HG03571 (cell line): ENCODE measurements around the gene ZXDC.

Experiments
- ATAC-seq: cut with Tn5 transposase; IDR thresholded peaks from one replicate; pipeline ENCODE4 v1.9.1; 2021; ENCODE audit not compliant: unreplicated experiment

ZXDC gene

DNA sequence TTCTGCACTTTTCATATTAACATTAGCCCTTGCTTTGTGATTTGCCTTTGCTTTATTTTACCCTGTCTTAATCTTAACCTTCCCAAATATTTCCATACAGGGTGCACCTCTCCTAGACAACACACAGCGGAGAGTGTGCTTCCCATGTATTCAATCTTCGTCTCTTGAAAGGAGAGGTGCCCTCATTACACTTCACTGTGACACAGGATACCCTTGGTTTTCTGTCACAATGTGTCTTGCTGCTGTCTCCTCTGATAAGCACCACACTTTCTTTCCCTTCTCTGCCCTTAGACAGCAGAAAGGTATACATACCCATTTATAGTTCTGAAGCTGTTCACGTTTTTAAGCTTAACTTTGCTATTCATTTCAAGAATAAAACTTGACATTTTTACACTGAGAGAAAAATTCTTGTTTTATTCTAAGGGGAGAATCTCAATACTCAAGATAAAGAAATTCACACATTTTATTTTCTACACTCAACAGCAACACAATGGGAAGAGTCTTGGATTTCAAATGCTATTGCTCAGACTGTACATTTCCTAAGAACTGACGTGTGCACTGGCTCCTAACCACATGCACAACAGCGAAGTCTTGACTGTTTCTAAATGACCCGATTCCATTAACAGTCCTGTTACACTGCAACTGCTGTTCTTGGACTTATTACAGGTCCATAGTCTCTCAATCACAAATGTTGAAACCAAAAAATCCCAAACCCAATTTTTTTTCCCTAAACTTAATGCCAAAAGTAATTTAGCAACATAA lies 21.1 kb downstream of the ZXDC start:
- no peak for ATAC-seq

DNA sequence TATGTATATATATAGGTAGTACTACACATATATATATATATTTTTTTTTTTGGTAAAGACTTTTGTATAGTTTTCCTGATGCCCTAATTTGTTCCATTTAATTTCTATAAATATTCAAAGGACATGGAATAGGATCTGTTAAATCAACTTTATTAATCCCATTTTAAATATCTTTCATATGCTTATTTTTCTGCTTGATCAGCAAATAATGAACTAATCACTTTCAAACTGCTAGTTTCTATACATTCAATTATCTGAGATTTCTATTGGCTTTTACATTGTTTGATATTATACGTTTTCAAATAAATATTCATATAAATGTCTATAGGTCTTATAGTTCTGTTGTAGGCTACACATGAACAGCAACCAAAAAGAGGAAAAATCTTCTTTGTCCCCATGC lies 21.7 kb downstream of the ZXDC start:
- no peak for ATAC-seq

DNA sequence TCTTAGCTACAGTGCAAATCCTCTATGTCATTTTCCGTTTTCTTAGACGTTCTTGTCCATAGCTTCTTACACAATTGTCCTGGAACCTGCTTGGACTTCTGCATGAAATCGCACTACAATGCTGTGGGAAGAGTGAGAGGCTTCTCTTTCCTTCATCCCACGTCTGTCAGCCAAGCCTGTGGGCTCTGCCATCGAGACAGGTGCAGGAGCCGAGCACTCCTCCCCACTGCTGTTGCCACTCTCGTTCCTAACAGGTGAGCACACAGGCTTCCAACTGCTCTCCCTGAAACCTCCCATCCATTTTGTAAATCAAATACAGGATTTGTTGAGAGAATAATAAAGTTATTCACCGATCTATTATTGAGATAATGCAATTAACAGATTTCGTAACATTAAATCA lies 23.5 kb downstream of the ZXDC start:
- ATAC-seq = no peak

DNA sequence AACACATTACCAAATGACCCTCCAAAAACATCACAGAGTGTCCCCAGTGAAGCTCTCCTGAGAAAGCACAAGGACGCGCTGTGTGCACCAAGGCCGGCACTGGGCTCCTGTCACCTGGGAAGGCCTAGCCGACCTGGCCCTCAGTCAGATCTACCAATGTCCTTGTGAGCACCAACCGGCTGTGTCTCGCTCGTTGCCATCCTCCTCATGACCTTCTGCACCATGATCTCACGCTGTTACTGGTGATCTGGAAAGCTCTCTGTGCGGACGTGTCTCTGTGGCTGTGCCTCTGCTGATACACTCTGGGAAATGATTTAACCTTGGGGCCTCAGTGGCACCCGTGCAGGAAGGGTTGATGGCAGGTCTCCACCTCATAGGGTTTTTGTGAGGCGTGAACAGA lies 24.2 kb downstream of the ZXDC start:
- ATAC-seq = no peak

DNA sequence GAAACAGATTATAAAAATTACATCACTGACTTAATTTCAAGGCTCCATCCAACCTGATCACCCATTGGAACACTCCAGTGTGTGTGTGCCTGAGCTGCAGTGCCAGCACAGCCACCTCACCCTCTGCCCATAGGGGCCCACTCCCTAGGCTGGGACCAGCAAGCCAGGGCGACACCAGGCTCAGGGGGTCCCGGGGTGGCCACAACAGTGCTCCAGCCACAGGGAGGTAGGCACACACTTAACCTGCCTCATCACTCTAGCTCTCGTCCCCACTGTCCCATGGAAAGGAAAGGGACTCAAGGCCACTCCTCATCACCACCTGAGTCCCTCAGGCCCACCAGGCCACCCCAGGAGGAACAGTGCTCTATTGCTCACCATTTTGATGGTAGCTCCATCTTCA lies 24.9 kb downstream of the ZXDC start:
- ATAC-seq = no peak

DNA sequence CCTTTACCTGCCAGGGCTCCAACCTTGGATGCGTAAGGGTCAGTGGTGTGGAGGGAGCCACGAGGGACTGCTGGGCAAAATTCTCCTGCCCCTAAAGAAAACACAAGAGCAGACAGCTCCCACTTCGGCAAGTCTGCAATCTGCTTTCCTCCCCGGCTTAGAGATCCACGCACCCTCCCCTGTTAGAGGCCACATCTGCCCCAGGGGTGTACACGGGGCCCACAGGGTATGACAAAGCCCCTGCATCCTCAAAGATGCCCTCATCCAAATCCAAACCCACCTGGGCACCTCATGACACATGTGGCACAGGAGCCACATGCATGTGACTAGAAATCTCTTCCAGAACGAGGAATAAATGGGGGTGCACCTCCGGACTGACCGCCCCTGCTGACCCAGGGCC lies 25.5 kb downstream of the ZXDC start:
- no peak for ATAC-seq

DNA sequence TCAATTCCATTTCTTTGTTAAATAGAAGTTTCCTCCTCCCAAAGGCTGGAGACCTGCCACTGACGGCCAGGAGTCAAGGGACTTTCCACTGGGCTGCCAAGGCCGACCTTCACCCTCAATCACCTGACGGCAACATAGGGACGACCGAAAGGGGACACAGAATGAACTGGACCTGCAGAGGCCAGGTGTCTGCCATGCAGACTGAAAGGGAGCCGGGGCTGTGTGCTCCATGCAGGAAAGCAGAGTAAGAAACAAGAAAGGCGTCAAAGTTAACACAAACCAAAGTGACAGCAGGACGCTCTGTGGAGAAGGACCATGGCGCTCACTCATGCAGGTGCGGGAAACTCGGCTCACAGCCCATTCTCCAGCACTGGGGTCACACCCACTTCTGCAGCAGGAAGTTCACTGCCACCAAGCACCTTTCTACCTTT lies 26.1 kb downstream of the ZXDC start:
- no peak for ATAC-seq

DNA sequence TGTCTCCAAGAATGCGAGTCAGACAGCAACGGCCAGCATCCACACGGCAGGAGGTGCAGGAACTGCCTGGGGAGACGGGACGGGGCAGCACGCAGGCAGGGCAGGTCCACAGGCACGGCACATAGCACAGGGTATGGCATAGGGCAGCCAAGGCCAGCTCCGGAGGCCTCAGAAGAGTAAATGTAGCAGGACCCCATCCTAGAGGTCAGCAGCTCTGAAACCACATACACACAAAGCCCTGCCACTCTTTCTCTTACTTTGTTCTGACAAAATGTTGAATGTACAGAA lies 26.9 kb downstream of the ZXDC start:
- no peak for ATAC-seq

DNA sequence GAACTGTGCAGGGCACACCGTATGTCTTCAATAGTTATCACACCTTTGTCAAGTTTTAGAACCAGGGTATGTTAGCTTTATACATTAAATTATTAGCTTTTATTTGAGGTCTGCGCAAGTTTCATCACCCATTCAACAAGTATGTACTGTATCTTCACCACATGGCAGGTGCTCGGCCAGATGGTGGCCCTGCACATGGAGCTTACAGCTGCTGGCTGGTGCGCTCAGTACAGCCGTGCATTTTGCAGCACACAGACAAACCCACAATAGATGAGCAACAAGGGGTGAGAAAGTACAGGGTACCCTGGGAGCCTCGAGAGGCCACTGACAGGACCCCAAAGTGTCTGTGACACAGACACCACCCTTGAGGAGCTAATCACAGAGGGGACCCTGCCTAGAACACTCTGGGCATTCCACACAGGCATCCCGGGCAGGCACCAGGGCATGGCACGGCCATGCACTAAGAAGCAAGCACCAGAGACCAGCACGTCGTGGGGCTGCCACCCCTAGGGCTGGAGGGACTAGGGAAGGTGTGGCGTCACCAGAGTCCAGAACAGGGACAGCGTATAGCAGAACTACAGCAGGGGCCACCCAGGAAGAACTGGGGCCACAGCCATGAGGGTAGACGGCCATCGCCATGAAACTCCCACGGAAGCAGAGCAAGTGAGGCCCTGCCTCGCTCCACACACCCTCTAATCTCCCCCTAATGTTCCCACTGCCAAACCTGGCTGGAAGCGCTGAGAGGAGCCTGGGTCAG lies 27.4 kb downstream of the ZXDC start:
- ATAC-seq = no peak

DNA sequence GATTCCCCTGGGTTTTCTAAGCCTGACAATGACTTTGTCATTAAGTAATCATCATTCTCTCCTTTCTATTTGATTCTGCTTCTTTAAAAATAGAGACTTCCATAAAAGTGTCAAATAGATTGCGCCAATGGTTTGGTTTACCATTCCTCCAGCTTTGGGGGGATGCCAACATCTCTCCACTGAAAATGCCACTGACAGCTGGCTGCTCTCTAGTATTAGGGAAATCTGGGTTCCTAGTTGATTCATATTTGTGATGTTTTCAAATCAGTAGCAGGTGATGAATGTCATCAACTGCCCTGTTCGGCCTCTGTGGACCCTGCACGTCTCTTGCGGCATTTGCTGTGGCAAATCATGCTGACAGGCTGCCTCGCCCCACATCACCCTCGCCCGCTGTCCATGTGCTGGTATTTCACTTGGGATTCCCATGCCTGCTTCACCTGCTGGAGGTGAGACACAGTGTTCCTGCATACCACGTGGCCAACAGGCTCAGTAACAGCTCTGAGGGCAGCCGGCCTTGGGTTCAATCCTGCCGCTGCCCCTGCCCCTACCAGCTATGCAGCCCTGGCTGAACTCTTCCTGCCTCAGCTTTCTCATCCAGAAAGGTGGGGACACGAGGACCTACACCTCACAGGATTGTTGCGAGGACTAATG lies 28.1 kb downstream of the ZXDC start:
- ATAC-seq = no peak

DNA sequence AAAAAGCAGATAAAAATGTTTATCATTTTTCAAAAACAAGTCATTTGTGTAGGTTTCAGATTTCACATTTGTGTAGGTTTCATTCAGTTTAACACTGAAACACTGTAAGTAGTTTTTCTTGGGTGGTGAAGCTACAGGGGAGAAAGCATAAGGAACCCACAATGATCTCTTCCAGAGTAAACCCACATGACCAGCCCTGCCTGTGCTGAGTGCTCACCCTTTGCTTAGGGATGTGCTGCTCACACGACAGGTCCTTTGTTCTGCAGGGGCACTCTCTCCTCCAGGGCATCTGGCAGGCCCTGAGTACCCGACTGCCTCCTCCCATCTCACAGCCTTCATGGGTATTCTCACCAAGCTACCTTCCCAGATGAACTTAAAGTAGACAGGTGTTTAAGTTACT lies 28.9 kb downstream of the ZXDC start:
- ATAC-seq = no peak

DNA sequence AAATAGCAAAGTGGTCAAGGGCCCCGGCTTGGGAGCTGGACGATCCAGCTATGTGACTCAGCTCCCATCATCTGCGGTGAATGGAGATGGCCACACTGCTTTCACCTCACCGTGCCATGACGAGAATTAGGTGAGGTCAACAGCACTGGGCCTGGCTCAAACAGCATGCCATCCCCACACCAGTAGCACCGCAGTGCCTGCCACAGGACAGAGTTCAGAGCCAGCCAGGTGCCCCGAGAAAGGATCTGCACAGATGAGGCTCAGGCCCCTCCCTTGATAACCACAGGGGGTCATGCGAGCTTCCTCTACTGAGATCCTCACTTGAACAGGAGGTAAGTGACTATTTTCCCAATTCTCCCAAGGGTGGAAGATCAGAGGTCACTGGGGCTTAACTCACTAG lies 29.4 kb downstream of the ZXDC start:
- no peak for ATAC-seq

DNA sequence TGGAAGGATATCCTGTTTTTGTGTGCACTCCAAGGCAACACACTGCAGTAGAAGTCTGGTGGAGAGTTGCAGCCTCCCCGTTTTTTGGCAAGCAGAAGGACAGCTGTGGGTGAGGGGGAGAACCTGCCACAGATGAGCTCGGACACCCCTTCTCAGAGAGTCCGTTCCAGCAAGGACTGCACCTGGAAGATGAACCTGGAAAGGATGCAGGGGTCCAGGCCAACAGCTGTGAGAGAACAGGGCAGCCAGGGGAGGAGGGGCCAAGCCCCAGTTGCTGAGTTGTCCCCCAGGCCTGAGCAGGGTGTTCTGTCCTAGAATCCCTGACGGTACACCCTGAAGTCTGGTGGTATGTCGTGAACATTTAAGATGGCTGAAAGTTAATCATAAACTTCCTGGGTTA lies 30.2 kb downstream of the ZXDC start:
- ATAC-seq = no peak

DNA sequence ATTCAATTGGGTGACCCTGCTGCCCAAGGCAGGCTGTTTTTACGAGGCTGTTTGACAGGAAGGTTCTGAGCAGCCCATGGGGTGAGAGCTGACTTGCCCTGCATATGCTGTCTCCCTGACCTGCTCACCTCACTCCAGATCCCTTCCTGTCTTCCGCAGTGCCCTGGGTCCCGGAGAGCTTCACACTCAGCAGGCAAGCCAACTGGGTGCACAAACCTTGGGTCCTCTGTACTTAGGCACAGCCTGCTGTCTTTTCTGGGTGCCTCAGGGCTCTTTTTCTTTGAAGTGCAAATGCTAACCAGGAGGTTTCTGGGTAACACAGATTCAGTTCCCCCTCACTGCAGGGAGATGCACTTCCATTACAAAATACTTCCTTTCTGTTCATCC lies 32.8 kb downstream of the ZXDC start:
- ATAC-seq = no peak

DNA sequence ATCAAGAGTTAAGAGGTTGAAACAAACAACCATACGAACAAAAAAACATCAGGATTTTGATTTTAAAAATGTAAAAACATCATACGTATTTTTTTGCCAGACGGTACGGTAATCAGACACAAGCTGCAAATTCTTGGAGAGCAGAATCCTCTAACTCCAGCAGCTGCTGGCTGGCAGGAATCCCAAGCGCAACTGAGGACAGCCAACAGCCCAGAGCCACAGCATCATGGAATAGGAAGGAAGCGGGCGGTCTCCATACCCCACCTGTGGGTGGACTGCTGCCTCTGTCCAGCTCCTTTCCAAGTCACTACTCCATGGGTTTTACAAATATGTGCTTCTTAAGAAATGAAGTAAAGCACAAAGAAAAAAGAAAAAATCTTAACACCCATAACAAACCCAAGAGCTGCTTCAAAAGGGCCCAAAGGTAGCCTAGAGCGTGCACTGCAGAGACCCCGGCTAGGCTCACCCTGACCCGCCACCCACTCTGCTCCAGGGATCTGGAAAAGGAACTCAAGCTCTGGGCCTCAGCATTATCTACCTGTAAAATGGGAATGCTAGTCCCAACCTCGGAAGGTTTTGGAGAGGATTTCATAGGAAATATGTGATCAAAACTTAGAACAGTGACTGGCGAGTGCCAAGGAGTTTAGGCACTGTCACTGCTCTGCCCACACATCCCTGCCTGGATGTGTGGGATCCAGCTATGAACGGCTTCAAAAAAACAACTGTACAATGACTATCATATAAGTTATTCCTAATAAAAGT lies 33.4 kb downstream of the ZXDC start:
- no peak for ATAC-seq

DNA sequence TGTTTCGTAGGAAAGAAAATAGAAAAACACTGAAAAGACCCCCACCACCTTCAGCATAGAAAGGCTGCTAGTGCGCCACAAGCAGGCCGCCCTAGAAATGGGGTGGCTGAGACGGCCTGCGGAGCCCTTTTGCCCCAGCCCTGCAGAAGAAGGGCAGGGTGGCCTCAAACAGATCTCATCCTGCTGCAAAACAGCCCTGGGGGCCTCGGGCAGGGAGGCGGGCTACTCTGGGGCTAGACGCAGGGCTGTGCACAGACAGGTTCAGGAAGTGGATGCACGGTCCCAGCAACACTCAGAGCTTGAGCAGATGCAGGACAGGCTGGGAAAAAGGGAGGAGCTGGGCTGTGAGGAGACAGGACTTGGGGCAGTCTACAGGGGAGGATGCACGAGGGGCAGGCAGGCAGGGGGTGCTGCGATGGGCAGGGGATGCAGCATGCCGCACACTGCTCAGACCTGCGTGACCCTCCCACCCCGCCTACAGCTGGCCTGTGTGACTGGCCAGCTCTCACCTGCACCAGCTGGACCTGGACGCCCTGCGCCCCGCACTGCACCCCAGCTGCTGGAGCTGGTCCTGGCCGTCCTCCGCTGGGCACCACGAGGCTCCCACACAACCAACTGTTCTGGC lies 34.3 kb downstream of the ZXDC start:
- ATAC-seq = no peak

DNA sequence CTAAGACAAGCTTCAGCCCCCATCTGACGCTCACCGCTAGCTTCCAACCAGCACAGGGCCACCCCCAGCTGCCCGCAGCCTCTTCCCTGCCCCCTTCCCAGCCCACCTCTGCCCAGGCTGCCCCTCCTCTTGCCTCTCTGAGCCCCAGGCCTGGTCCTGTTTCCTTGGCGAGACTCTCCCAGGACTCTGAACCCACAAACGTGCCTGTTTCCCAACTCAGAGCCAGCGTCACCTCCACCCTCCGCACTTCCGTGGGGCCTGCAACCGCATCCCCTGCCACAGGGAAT lies 35.0 kb downstream of the ZXDC start:
- no peak for ATAC-seq

DNA sequence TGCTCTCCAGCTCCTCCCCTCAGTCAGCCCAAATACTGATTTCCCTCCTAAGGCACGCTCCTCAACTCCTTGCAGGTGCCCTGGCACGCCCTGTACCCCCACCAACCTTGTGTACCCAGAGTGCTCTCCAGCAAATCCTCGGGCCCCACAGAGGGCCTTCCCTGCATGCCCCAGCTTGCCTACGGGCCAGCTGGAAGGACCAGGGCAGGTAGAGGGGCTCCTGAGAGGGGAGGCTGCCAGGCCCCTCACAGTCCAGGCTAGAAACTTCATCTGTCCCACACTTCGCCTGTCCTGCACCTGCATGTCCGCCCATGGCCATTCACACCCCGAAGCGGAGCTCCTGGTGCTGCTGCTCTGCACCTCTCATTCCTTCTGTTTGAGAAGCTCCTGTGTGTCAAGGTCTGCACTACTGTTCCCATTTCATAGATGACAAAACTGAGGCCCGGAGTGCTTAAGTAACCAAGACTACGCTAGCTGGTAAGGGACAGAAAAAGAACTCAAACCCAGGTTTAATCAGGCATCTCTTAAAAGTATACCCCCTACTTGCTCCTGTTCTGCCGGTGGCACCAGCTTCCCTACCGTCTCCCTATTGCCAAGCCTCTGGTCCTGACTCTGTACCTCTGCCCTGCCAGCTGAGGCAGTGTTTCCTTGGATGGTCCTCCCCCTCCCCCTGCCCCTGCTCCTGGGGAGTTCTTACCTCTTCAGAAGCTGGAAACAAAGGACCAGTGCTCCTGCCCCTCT lies 35.6 kb downstream of the ZXDC start:
- no peak for ATAC-seq

DNA sequence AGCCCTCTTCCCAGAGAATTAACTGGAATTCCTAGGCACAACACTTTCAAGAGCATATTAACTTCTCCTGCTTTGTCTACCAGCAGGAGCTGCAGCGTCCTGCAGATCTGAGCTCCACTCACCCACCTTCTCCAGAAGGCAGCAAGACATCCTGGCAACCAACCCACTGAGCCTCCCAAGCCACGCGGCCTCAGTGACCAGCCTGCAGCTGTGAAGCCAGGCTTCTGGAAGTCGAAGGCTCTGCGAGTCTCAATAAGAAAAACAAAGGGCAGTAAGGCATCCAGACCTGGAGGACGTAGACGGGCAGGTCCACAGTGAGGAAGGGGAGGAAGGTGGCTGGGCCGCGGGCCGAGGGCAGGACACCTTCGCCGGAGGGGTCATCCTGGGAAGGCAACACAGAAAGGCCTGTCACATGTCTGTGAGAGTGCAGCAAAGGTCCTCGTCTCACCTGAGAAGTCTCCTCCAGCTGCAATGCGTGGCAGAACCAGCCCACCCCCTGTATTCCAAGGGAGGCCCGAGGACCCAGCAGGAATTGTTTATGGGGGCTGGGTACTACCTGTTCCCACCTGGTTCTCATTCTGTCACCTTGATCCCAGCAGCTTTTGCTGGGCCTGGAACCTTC lies 36.2 kb downstream of the ZXDC start:
- ATAC-seq = no peak

DNA sequence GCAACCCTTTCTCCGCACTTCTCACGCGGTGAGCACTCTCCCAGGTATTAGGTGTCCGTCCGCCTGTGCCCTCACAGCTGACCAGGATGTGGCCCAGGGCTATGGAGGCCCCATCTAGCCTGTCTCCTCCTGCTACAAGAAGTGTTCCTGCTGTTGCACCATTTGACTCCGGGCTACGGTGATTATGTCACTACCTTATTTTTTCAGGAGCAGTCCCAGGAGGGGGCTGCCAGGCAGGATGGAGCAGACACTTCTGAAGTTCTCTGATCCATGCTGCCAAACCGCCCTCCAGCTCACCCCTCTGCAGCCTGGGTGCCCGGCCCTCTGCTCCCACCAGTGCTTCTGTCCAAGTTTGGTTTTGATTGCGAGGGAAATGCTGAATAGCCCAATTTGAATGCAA lies 36.9 kb downstream of the ZXDC start:
- no peak for ATAC-seq
